HFF-Myc (cell line): ENCODE measurements around the gene STK24.

Experiments
- DNase-seq: peaks from one replicate; pipeline ENCODE4 v3.0.0-alpha.2; 2011; ENCODE audit warnings: low read depth; ENCODE audit errors: extremely low read depth
- H3K4me3 ChIP-seq: replicated peaks from 2 replicates; pipeline ENCODE4 v1.5.1; 2011; ENCODE audit warnings: low read depth, mild to moderate bottlenecking, control low read depth, low read length
- TF ChIP-seq, protein P1 (sequence below): IDR thresholded peaks from 2 replicates; pipeline ENCODE4 v1.5.1; 2012; ENCODE audit warnings: mild to moderate bottlenecking, low read depth, low read length, control low read depth; ENCODE audit errors: missing control alignments

The STK24 gene

GRCh38 chr13:98434060-98434459 is 142.8 kb downstream of the STK24 start:
- DNase-seq: no peak
- H3K4me3 ChIP-seq: no peak overlapping the region
- TF ChIP-seq, protein P1, sequence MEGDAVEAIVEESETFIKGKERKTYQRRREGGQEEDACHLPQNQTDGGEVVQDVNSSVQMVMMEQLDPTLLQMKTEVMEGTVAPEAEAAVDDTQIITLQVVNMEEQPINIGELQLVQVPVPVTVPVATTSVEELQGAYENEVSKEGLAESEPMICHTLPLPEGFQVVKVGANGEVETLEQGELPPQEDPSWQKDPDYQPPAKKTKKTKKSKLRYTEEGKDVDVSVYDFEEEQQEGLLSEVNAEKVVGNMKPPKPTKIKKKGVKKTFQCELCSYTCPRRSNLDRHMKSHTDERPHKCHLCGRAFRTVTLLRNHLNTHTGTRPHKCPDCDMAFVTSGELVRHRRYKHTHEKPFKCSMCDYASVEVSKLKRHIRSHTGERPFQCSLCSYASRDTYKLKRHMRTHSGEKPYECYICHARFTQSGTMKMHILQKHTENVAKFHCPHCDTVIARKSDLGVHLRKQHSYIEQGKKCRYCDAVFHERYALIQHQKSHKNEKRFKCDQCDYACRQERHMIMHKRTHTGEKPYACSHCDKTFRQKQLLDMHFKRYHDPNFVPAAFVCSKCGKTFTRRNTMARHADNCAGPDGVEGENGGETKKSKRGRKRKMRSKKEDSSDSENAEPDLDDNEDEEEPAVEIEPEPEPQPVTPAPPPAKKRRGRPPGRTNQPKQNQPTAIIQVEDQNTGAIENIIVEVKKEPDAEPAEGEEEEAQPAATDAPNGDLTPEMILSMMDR: no peak

- no peak for DNase-seq
- TF ChIP-seq, protein P1: no peak
- H3K4me3 ChIP-seq: no peak overlapping the region
Observed at GRCh38 chr13:98433654-98434053, 143.3 kb downstream of the STK24 start.

- no peak for DNase-seq
- TF ChIP-seq, protein P1: no peak
- no peak overlapping the region for H3K4me3 ChIP-seq
Observed at GRCh38 chr13:98432638-98433037, 144.3 kb downstream of the STK24 start.

GRCh38 chr13:98429977-98430736 is 146.8 kb downstream of the STK24 start:
- H3K4me3 ChIP-seq: no peak overlapping the region
- TF ChIP-seq, protein P1: no peak
- DNase-seq: no peak

DNA sequence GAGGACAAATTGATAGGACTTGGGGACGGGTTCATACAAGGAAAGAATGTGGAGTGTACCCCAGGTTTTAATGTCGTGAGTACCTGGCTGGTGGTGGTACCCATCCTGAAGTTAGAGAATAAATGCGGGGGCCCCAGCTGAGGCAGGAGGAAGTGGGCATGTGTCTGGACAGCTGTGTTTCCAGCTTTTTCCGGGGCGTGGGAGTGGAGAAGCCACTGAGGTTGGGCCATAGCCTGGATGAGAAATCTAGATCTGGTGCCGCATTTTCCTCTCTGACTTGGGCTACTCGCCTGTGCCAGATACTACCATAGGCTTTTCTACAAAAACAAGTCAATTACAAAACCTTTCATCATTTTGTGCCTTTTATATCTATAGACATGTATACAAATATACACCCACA is 147.4 kb downstream of the STK24 start:
- no peak for DNase-seq
- H3K4me3 ChIP-seq: no peak overlapping the region
- TF ChIP-seq, protein P1: no peak

GRCh38 chr13:98429081-98429480 is 147.8 kb downstream of the STK24 start:
- DNase-seq: no peak
- TF ChIP-seq, protein P1: no peak
- H3K4me3 ChIP-seq: no peak overlapping the region
